ENCODE measurements around the gene SYT1.

The SYT1 gene

DNA sequence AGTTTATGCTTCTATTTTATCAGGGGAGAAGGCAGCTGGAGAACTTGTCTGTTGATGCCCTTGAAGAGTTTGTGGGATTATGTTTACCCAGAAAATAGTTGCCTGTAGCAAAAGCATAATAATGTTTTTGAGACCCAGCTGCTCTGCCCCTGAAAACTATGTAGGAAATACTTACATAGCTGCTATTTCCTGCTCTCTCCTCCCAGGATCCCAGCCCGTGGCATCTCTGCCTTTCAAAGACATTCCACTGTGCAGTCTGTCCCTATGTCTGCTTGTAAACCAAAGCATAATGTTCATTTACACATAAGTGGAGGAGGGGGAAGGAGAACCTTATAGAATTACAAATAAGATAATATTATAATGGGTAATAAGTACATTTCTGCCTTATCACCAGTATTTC is 198.7 kb downstream of the SYT1 start:
- no peak for DNase-seq

DNA sequence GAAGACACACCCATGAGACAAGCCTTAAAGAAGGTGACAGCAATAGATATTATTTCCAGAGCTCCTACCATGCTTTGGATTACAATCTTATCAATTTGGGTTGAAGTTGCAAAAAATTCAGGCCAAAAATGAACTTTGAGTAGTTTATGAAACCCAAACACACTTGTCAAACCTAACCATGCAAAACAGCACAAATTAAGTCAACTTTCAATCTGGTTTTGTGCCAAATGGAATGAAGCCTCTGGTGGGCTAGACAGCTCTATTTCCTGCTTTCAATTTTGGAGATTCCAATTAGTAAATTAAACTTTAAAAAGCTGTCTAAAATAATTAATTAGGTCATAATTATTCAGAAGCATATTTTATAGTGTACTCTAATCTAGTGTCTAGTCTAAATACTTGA is 203.4 kb downstream of the SYT1 start:
- DNase-seq, result no peak

DNA sequence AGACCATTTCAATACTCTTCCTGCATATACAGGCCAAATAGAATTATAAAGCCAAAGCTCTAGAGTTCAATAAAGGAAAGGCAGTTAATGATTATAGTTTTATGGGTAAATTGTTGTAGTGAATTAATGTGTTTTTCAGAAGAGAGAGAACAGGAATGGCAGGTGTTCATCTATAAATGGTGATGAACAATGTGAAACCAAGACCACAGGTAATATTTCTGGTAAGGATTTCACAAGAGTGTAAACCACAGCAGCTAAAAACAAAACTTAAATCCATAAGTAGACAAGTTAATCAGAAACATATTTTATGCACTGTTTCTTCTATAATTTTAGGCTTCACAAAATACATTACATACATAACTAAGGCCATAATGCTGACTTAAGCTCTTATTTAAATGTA is 204.4 kb downstream of the SYT1 start:
- DNase-seq, result no peak

DNA sequence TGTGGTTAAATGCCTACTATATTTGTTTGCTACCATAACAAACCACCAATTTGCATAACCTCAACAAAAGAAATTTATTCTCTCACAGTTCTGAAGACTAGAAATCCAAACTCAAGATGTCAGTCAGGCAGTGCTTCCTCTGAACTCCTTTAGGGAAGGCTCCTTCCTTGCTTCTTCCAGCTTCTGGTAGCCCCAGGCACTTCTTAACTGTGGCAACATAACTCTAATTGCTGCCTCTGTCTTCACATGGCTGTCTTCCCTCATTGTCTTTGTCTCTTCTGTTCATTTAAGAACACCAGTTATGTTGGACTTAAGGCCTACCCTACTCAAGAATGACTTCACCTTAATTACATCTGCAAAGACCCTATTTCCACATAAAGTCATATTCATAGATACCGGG is 206.9 kb downstream of the SYT1 start:
- DNase-seq, result no peak

DNA sequence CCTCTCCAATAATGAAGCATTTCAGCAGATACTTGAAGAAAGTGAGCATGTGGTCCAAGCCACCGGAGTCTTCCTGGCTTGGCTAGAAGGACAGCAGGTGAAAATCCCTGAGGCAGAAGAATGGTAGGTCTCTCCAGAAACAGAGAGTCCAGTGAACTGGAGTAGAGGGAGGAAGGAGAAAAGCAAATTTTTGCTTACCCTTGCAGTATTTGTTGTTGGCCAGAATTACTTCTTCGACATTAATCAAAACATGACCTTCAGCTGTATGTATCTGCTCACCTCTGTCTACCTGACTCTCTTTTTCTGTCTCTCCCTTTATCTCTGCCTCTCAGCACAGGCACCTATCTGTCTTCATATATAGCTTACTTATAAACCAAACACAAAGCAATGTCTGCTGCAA is 208.9 kb downstream of the SYT1 start:
- DNase-seq, result no peak

DNA sequence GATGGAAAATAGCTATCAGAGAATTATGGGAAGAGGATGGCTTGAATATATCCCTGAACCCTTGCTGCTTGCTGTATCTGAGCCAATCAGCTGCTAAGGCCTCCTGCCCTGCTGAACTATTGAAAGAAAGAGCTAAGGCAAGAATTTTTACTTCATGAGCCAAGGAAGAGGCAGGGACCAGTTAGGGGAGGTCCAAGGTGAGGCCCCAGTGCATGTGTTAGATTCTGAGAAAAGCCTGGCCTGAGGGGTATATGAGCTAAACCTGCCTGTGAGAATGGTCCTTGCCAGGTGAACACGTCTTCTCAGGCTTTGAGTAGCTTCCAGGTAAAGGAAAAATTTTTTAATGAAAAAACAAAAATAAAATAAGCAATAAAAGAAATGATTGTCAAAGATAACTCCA is 218.0 kb downstream of the SYT1 start:
- DNase-seq, result no peak

DNA sequence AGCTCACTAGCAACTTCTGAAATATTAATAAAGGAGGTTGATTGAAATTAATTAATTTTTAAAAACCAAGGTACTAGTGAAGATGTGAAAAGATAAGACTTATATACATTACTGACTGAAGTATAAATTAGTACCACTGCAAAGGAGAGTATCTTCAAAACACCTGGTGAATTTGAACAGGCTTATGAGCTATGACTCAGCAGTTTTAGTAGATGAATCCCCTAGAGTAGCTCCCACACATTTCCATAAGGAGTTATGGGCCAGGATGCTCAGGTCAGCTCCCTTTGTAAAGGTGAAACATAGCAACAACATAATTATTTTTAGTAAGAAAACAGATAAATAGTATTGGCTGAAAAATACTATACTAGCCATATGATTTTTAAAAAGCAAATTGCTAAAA is 218.6 kb downstream of the SYT1 start:
- no peak for DNase-seq

DNA sequence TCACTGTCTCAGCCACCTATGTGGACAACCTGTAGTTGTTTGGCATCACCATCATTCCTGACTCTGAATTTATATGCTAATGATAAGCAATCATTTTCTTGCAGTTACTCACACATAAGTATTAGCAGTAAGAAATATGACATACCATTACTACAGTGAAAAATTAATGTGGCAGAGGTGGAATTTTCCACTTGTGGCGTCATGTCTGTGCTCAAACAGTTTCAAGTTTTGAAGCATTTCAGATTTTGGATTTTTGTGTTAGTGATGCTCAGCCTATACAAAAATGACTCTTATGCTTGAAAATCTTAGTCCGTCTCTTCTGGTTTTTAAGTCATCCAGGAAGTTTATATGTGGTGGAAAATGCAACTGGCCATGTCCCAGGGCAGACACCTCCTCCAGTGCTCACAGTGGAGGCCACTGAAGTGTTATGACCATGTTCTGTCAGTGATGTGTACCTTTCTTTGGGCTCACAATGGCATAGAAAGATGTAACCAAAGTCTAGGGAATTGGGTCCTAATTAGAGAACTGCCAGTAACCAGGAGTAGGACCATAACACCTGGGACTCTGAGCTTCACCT is 220.6 kb downstream of the SYT1 start:
- no peak for DNase-seq

DNA sequence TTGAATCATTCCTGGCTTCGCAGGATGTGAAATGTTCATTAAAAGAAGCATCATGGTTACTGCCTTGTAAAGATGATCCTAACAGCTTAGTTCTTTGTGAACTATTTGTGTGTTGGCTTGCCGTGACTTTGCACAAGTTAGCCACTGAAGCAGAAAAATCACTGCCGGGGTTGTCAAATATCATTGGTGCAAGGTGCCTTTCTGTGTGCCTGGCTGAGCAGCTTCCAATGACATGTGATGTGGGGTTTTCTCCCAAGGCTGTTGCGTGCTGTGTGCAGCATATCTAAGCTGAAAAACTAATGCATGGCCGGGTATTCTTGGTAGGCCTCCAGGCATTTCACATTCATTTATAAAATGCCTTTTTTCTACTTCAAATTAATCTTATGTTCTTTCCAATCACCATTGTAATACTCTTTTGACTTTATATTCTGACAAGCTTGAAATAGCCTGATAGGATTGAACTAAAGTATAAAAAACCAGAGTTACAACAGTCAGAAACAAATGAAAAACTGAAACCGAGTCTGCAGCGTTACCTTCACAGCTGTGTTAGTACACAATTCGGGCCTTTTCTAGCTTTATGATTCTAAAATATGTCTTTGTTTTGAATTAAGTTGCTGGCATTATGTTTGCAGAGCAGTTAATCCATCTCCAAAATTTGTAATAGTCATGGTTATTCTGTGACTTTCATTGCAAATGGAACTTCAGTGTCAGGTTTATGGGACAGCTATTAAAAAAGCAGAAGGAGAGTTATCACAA is 222.1 kb downstream of the SYT1 start:
- no peak for DNase-seq

DNA sequence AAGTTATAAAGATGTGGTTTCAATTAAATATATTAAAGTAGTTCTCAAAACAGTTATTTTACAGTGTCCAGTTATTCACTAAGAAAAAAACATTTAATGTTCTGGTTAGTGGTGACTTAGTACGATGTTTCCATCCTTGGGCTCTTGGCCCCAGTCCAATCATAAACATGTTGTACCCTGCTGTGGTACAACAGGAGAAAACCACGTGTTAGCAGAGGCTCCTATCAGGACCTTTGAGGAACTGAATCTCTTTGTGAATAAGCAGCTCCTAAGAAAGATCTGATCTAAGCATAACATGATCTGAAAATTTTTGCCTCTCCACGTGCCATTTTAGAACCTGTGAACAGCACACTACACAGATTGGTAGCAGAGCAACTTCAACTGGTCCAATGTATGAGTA is 234.0 kb downstream of the SYT1 start:
- no peak for DNase-seq

DNA sequence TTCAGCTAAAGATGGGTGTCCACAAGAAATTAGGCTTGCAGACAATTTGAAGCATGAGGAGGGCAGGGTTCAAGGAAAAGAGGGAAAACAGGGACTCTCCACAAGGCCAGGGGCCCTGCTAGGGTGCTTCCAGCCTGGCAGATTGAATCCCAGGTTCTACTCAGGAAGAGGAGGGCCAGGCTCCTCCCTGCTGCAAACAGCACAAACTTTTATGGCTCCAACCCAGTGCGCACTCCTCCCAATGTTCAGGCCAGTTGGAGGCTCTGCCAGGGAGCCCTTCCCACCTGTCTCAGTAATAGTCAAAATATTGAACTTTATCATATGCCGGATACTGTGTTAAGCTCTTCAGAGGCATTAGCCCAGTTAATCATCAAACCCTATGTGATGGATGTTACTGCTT is 244.4 kb downstream of the SYT1 start:
- DNase-seq, result no peak

DNA sequence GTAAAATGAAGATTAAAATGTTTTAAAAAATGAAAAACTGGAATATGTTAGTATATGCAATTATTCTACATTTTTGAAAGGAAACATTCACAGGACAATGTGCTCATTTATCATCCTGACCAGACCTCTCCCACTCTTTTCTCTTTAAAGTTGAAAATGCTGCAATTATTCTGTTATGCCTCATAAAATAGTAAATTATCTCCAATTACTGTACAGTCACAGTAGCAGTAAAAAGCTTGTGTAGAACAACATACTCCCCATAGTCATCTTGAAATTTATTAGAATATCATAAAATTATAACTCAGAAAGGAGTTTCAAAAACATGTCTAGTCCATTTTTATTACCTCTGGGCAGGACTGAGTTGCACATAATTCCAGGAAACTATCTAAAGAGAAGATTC is 250.3 kb downstream of the SYT1 start:
- DNase-seq, result no peak

DNA sequence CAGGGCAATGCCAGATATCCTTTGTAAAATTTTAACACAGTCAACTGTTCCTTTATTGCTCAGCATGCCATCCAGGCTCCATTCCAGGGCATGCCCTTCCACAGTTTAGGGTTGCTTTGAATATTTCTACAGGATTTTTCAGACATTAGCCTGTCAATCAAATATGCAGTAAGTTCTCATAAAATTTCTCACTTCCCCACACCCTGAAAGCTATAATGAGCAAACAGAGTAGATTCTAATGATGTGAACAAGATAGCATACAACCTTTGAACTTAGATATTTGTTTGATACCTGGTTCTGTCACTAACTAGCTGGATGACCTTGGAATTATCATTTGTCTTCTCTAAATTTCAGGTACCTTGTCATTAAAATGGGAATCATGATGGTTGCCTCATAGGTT is 251.2 kb downstream of the SYT1 start:
- DNase-seq, result no peak

DNA sequence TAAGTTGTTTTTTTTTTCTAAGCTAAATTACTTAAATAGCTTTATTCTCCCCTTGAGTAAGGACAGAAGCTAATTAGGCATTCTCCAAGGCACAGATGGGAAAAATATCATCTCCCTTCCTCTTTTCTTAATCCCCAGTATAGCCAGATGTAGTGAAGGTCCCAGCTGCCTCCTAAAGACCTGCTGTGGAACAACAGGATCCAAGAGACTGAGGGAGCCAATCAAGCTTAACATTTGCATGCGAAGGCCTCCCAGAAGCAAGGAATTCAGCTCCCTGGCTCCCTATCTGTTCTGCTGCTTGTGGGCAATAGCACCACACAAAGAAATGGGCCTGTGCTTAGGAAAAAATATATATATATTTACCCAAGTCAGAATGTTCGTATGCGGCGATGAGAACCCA is 255.2 kb downstream of the SYT1 start:
- DNase-seq, result no peak

DNA sequence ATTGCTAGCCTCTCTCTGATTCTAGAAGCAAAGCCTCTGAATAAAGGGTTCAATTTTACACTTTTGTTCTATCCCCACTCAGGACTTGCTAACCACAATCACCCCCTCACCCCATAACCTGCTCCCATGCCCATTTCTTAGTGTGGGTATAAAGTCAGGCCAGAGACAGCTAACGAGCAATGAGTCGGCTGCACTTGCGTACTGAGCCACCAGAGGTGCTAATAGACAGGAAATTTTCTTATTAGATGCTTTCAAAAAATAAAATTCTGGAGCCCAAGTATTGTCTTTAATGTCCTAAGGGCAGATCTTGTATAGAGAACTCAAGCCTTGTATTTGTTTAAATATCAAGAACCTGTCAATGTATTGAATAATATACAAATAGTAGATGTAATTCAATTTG is 256.9 kb downstream of the SYT1 start:
- DNase-seq, result no peak

DNA sequence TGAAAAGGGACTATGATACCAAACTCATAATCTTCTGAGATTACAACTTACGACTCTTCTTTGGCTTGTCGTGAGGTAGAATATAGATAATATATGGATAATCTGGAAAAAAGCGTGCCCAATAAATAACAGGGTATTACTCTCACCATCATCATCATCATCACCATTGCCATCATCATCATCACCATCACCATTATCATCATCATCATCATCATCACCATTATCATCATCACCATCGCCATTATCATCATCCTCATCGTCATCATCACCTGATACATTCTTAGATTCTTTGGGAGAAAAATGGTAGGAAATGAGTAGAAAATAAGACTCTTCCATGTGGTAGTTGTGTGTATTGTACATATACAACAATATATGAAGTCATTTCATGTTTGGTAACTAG is 259.8 kb downstream of the SYT1 start:
- DNase-seq, result no peak

DNA sequence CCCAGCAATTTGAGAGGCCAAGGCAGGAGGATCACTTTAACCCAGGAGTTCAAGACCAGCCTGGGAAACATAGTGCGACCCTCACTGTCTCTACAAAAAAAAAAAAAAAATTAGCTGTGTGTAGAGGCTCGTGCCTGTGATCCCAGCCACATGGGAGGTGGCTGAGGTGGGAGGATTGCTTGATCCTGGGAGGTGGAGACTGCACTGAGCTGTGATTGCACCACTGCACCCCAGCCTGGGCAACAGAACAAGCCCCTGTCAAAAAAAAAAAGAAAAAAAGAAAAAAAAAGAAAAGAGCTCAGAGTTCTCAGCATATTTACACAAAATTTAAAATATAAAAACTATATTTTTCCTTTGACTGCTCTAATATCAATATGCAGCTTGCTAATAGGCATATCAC is 260.8 kb downstream of the SYT1 start:
- no peak for DNase-seq

DNA sequence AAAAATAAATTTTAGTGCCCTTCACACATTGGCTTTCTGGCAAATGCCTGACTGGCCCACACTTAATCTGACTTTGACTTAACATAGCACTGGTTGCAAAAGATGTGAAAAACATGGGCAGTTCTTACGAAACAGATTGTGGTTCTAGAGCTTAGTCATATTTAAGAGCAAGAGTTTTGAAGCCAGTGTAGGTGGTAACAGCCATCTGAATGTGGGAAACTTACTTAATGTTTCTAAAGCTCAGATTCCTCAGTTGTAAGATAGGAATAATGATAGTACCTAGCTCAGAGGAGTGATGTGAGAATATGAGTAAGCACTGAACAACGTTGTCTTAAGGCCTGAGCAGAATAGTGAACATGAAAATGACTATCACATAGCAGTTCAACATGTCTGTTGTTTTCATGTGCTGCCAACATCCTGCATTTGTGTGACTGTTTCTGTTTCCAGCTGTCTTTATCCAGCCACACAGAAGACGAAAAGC is 262.7 kb downstream of the SYT1 start:
- peak; percentile 37 for DNase-seq

DNA sequence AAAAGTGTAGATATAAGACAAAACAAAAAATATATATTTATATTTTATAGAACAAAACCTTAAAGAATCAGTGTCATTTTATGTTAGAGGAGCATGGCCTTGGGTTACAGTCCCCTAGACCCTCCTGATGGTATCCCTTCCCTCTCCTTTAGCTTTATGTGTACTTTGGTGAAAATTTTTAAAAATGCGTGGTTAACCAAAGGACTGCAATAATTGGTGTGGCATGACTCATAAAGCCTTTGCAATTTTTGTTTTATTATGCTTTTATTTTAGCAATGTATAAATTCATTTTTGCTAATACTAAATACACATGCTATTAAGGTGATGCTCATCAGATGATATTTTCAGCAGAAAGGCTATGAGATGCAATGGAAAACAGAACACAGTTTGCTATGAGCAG is 264.4 kb downstream of the SYT1 start:
- no peak for DNase-seq

DNA sequence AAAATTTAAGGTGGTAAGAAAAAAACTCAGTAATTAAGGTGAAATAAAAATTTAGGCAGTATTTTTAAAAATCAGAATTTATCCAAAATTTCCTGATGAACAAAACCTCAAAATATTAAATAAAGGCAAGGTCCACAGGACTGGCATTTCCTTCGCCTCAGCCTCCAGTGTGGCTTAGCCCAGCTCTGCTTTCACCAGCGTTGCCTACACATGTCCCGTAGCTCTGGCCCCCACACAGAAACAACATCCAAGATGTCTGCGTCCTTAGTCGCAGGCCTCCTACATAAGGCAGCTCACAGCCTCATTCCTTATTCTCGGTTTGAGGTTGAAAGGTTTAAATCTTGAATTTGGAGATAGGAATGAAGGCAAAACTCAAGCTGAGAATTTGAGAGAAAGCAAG is 274.3 kb downstream of the SYT1 start:
- DNase-seq, result no peak

DNA sequence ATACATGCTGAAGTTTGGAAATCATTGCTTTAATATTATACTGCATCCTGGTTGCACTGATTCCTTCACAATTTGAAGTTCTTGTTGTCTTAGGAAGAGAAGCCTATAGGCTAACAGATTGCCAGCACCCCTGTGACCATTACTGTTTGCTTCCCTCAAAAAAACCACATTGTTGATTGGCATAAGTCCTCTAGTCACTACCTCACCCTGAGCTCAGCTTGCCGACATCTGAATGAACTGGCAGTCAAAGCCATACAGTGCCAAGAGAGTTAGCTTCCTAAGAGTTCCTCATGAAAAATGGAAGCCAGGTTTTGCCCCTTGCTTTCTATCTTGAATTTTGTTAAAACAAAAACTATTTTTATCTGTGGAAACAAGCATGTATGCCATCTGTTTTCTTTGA is 276.1 kb downstream of the SYT1 start:
- DNase-seq, result no peak

DNA sequence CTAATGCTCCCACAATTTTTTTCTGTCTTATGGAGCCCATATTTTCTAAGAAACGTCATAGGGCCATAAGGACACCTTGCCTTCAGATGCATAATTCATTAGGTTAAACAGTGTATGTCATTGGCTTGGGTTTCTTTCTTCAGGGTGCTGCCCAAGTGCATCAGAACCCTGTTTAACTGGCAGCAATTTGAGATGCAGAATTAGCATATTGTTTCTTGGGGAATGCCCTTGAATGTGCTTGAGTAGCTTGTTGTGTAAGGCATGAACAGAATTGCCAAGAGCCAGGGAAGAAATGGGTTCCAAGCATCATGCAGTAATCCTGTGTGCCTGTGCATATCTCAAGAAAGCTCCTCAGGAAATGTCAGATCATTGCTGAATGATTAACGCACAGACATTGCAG is 277.2 kb downstream of the SYT1 start:
- no peak for DNase-seq

DNA sequence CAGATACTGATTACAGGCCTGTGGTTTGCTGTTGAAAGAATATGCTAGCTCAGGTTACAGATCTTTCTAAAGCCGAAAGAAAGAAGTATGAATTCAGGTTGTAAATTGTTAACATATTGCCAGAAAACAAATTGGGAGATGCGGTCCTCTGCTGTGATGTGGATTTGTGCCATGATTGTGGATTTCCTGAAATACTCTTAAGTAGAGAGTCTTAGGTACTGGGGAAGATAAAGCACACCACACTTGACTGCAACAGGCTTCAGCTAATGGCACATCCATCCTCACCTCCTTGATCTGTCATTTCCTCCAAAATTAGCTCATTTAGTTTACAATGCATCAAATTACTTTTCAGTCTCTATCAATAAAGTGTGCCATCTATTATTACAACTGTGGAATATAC is 279.2 kb downstream of the SYT1 start:
- DNase-seq, result no peak

DNA sequence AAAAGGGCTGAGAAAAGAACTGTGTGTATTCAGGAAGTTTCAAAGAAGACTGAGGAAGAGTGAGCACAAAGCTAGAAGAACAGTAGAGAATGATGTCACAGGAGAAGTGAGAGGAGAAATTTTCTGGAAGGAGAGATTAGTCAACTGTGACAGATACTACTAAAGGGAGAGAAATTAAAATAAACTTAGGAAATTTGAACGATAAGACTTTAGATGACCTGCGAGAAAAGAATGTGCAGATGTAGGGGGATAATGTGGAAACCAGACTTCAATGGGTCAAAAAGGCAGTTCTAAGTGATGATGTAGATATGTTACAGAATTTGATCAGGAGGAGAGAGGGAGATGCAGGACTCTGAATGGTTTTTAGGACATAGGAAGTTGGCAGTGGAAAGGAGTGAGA is 287.4 kb downstream of the SYT1 start:
- DNase-seq, result peak; percentile 3

DNA sequence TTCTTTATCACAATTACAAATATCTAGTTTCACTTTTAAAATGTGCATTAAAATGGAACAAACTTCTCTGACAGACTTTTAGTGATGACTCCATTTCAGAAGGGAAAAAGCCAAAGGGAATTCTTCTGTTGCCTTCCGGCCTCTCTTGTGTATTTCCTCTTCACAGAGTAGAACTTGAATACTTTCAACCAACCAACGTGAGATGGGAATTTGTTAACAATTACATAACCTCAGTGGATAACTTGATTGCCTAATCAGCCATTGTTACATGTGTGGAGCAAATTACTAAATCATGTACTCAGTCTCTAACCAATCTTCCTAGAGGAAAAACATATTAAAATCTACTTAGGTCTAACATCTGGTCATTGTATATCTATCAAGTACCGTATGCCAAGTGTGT is 291.1 kb downstream of the SYT1 start:
- no peak for DNase-seq

Measured in kidney glomerular epithelial cell (primary cell).